Measurements from ENCODE around the gene BICD1. TPM values are rescaled to one million over a fixed set of nuclear protein-coding genes. Genes with fewer than 3 reads are reported as not detected.

Gene BICD1
- total RNA-seq, 1 donor from 2014 or later = 38.6 TPM

DNA sequence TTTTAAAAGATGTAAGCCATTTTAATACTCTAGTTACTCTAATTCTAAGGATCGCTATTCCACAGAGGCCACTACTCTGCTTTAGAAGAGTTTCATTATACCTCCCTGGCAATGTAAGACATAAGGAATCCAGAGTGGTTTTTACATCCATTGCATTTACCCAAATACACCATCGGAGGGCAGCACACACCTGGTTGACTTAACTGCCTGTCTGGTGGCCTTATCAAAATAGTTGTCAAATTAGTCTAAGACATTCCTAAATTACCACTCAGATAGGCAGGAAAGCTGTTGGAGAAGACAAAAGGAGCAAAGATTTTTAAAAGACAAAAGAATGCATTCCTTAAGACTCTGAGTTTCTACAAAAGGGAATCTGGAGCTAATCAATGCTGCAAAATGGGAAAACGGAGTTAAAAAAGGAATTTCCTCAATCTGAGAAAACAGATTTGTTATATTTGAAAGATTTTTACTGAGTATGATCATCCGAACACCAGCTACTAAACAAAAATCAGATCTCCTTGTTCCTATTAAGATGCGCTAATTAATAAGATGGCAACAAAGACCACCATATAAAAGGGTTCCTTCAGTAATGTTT lies 258.9 kb downstream of the BICD1 start:
- Mint-ChIP-seq H3K4me1 (peaks cover 8% of the 10 kb centered on the region), H3K36me3 (no peaks in the 10 kb centered on the region), H3K9me3 (no peaks in the 10 kb centered on the region), H3K27ac (peak overlapping the region; percentile 1), H3K4me3 (no peak overlapping the region), H3K27me3 (ENCODE audit: low read depth) (no peaks in the 10 kb centered on the region)
- peak in 1 of 2 experiments; percentile 49 for DNase-seq (ENCODE audit: low spot score in 2 of 2, unreplicated experiment in 2 of 2)
- TF ChIP-seq CTCF (IDR thresholded peaks at IDR 0.05; ENCODE audit: unreplicated experiment) = peak; percentile 75

GRCh38 chr12:32366714-32367113 lies 260.1 kb downstream of the BICD1 start:
- H3K27ac Mint-ChIP-seq = no peak overlapping the region

GRCh38 chr12:32367381-32367780 lies 260.7 kb downstream of the BICD1 start:
- no peaks in the 10 kb centered on the region for H3K27me3 Mint-ChIP-seq (ENCODE audit: low read depth)
- H3K4me3 Mint-ChIP-seq = no peak overlapping the region
- no peaks in the 10 kb centered on the region for H3K9me3 Mint-ChIP-seq
- DNase-seq (ENCODE audit: low spot score in 2 of 2, unreplicated experiment in 2 of 2) = no peak
- no peaks in the 10 kb centered on the region for H3K36me3 Mint-ChIP-seq
- TF ChIP-seq CTCF (IDR thresholded peaks at IDR 0.05; ENCODE audit: unreplicated experiment) = no peak
- peaks cover 8% of the 10 kb centered on the region for H3K4me1 Mint-ChIP-seq
- H3K27ac Mint-ChIP-seq = no peak overlapping the region

More at GRCh38 chr12:32366714-32367113, 260.1 kb downstream of the BICD1 start:
- Mint-ChIP-seq H3K4me1 (peaks cover 8% of the 10 kb centered on the region), H3K36me3 (no peaks in the 10 kb centered on the region), H3K9me3 (no peaks in the 10 kb centered on the region), H3K27me3 (ENCODE audit: low read depth) (no peaks in the 10 kb centered on the region), H3K4me3 (no peak overlapping the region)
- no peak for TF ChIP-seq CTCF (IDR thresholded peaks at IDR 0.05; ENCODE audit: unreplicated experiment)
- no peak for DNase-seq (ENCODE audit: low spot score in 2 of 2, unreplicated experiment in 2 of 2)

DNA sequence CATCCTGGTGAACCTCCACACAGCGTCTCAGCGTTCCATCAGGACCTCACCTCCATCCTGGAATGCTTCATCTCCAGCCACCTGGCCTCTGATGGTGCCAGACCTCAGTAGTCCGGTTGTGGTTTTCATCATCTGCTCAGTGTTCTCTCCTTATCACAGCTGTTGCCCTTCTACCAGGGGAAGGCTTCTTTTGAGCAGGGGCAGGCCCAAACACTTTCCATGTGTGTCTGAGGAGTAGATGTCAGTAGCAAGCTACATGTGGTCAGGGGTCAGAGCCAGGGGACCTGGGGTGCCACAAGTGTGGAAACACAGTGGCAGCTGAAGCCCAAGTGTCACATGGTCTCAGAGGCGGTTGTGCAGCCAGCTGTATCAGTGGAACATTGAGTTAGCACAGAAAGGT lies 262.6 kb downstream of the BICD1 start:
- Mint-ChIP-seq H3K27ac (no peak overlapping the region), H3K27me3 (ENCODE audit: low read depth) (no peaks in the 10 kb centered on the region), H3K4me1 (peaks cover 6% of the 10 kb centered on the region), H3K9me3 (no peaks in the 10 kb centered on the region), H3K4me3 (no peak overlapping the region), H3K36me3 (no peaks in the 10 kb centered on the region)
- no peak for TF ChIP-seq CTCF (IDR thresholded peaks at IDR 0.05; ENCODE audit: unreplicated experiment)
- no peak for DNase-seq (ENCODE audit: low spot score in 2 of 2, unreplicated experiment in 2 of 2)

DNA sequence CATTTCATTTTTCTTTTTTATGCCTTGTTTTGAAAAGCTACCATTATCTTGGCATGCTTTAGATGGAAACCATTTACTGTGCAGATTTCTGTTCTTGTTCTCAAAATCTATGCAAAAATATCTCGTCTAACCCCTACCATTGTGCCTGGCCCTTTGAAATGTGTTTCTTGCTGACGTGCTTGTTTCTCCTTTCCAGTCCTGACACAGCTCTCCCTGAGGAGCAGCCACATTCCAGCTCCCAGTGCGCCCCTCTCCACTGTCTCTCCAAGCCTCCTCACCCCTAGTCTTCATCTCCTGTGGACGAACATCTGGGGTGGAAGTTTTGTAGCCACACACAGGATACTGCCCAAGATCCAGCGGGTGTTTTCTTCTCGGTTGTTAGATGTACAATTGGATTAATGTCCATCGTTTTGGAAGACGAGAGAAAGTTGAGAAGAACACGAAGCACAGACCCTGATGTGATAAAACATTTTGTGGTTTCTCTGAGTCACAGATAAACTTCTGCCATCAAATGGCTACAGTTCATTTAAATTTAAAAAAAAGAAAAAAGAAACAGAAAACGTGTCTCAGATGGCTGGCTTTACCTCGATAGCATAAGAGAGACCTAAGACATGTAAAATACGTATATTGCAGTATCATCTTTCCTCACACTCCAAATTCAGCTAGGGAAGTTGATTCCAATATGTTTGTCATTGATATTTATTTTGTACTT lies 270.9 kb downstream of the BICD1 start:
- peak overlapping the region; percentile 4 for H3K27ac Mint-ChIP-seq
- no peak for DNase-seq (ENCODE audit: low spot score in 2 of 2, unreplicated experiment in 2 of 2)
- no peak overlapping the region for H3K4me3 Mint-ChIP-seq

More for the DNA sequence above, 270.9 kb downstream of the BICD1 start:
- Mint-ChIP-seq H3K36me3 (no peaks in the 10 kb centered on the region), H3K27me3 (ENCODE audit: low read depth) (no peaks in the 10 kb centered on the region), H3K4me1 (peaks cover 19% of the 10 kb centered on the region), H3K9me3 (no peaks in the 10 kb centered on the region)
- TF ChIP-seq CTCF (IDR thresholded peaks at IDR 0.05; ENCODE audit: unreplicated experiment) = no peak
